Loucy (cell line): ENCODE measurements around the gene ZNF496.
"Not testable (repeated sequence)": the region's sequence is repeated elsewhere in the genome, so short reads cannot be mapped to it uniquely, and the experiment has no call there.

Source experiments
- H2AFZ ChIP-seq: fragments of 200-600 bp; sonication (generic); 2 replicates; pipeline ENCODE4 v1.6.0; 2016; ENCODE audit warnings: antibody characterized with exemption, mild to moderate bottlenecking, low read length, moderate library complexity
- H3F3A ChIP-seq: fragments of 200-600 bp; 2 replicates; pipeline ENCODE4 v1.6.0; 2016; ENCODE audit warnings: antibody characterized with exemption, low read depth, mild to moderate bottlenecking
- H3K27me3 ChIP-seq: fragments of 200-600 bp; sonication (generic); 2 replicates; pipeline ENCODE4 v1.6.1; 2014; ENCODE audit warnings: low read length, mild to moderate bottlenecking; ENCODE audit not compliant: insufficient read depth, poor library complexity, severe bottlenecking
- H3K36me3 ChIP-seq: fragments of 200-600 bp; sonication (generic); 2 replicates; pipeline ENCODE4 v1.6.1; 2016; ENCODE audit warnings: low read length; ENCODE audit not compliant: insufficient read depth
- H3K4me1 ChIP-seq: fragments of 200-600 bp; sonication (generic); 2 replicates; pipeline ENCODE4 v1.5.1; 2014; ENCODE audit warnings: low read length, mild to moderate bottlenecking; ENCODE audit not compliant: insufficient read depth, poor library complexity, severe bottlenecking
- H3K4me2 ChIP-seq: fragments of 200-600 bp; sonication (generic); 2 replicates; pipeline ENCODE4 v1.6.0; 2014; ENCODE audit warnings: antibody characterized with exemption, low read length, low read depth, mild to moderate bottlenecking; ENCODE audit not compliant: poor library complexity, severe bottlenecking
- H3K4me3 ChIP-seq: fragments of 200-600 bp; sonication (generic); 2 replicates; pipeline ENCODE4 v1.5.1; 2014; ENCODE audit warnings: low read length, mild to moderate bottlenecking, mixed read lengths; ENCODE audit not compliant: poor library complexity, severe bottlenecking
- H3K79me2 ChIP-seq: fragments of 200-600 bp; sonication (generic); 2 replicates; pipeline ENCODE4 v1.6.1; 2014; ENCODE audit warnings: low read length; ENCODE audit not compliant: insufficient read depth
- H3K9ac ChIP-seq: fragments of 200-600 bp; sonication (generic); 2 replicates; pipeline ENCODE4 v1.6.0; 2014; ENCODE audit warnings: mild to moderate bottlenecking, low read depth, low read length, moderate library complexity; ENCODE audit not compliant: poor library complexity, severe bottlenecking
- H3K9me2 ChIP-seq: fragments of 200-600 bp; sonication (generic); replicated peaks from 2 replicates; pipeline ENCODE4 v1.6.1; 2016; ENCODE audit warnings: low read depth, low read length, mixed read lengths
- H3K9me3 ChIP-seq: fragments of 200-600 bp; sonication (generic); 2 replicates; pipeline ENCODE4 v1.6.1; 2014; ENCODE audit warnings: mild to moderate bottlenecking, antibody characterized with exemption, low read length, low read depth; ENCODE audit not compliant: insufficient read depth
- H4K20me1 ChIP-seq: fragments of 200-600 bp; sonication (generic); 2 replicates; pipeline ENCODE4 v1.6.0; 2014; ENCODE audit warnings: antibody characterized with exemption, low read length, mild to moderate bottlenecking; ENCODE audit not compliant: insufficient read depth, poor library complexity, severe bottlenecking
- CTCF ChIP-seq: fragments of 200-600 bp; sonication (generic); conservative IDR thresholded peaks from 2 replicates; pipeline ENCODE4 v1.5.1; 2014; ENCODE audit warnings: mild to moderate bottlenecking, antibody characterized with exemption, low read length
- EZH2phosphoT487 ChIP-seq: fragments of 200-600 bp; IDR thresholded peaks from 2 replicates; pipeline ENCODE4 v1.6.1; 2018; ENCODE audit warnings: antibody characterized with exemption, mild to moderate bottlenecking, moderate library complexity, borderline replicate concordance

Gene ZNF496

GRCh38 chr1:247331525-247332214 lies at the start of gene ZNF496:
Gene ZNF496 (minus strand): TSS chr1:247331867. CDS start chr1:247329578, 2,289 bp downstream.
- H3F3A ChIP-seq: no peaks in the 10 kb centered on the region
- peak within 1 kb of the TSS; percentile 83 for H2AFZ ChIP-seq
- no peaks in the 10 kb centered on the region for H3K27me3 ChIP-seq
- H3K9me2 ChIP-seq: no peaks in the 10 kb centered on the region
- peaks cover 89% of the 10 kb centered on the region for H3K79me2 ChIP-seq
- H3K4me2 ChIP-seq: peak within 1 kb of the TSS; percentile 91
- H4K20me1 ChIP-seq: peaks cover 41% of the 10 kb centered on the region
- peaks cover 70% of the 10 kb centered on the region for H3K4me1 ChIP-seq
- TF ChIP-seq EZH2phosphoT487 (no peak), CTCF (no peak)
- H3K4me3 ChIP-seq: peak within 1 kb of the TSS; percentile 80
- peak within 1 kb of the TSS; percentile 93 for H3K9ac ChIP-seq
- H3K9me3 ChIP-seq: no peaks in the 10 kb centered on the region
- peaks cover 20% of the 10 kb centered on the region; the same call in 1 of the 2 replicates for H3K36me3 ChIP-seq

DNA sequence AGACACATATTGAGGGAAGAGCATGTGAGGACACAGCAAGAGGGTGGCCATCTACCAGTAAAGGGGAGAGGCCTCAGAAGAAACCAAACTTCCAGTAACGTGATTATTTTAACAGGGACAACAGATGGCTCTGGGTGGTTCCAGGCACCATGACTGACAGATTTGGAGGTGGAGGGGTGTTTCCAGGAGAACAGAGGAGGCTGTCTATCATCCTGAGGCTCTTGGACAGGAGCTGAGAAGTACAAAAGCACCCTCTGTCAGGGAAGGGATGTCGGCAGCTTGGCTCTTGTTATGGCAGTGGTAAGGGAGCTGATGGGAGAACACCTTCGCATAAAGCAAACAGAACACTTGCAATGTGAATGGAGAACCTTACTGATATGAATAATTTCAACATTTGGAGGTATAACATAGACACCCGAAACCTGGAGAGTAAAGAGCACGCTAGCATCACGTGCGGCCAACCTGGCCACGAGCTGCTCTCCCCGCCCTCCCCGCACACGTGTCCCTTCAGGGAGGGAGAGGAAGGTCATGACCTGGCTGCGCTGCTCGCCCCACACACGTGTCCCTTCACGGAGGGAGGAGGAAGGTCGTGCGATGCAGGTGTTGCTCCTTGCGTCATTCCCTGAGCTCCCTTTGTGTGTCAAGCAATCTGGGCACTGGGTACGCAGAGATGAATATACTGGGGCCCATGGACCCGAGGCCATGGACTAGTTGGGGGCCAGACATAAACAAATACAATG lies 46.8 kb upstream of the ZNF496 start:
- H3K4me1 ChIP-seq: no peaks in the 10 kb centered on the region

DNA sequence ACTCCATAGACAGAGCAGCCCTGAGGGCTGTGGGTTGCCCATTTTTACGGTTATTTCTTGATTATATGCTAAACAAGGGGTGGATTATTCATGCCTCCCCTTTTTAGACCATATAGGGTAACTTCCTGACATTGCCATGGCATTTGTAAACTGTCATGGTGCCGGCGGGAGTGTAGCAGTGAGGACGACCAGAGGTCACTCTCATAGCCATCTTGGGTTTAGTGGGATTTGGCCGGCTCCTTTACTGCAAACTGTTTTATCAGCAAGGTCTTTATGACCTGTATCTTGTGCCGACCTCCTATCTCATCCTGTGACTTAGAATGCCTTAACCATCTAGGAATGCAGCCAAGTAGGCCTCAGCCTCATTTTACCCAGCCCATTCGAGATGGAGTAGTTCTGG lies 46.0 kb upstream of the ZNF496 start:
- H3K4me1 ChIP-seq, H3K4me2 ChIP-seq, H4K20me1 ChIP-seq, H3K27me3 ChIP-seq, H3F3A ChIP-seq, H3K9me3 ChIP-seq, H2AFZ ChIP-seq, H3K36me3 ChIP-seq, H3K9me2 ChIP-seq, H3K79me2 ChIP-seq, H3K9ac ChIP-seq, H3K4me3 ChIP-seq: not testable (repeated sequence)

More for the DNA sequence above, 46.8 kb upstream of the ZNF496 start:
- H3K4me3 ChIP-seq: no peak overlapping the region
- no peak overlapping the region for H3K4me2 ChIP-seq
- no peak overlapping the region for H2AFZ ChIP-seq
- H3K9me3 ChIP-seq: no peaks in the 10 kb centered on the region
- no peak overlapping the region for H3K9ac ChIP-seq
- TF ChIP-seq EZH2phosphoT487 (no peak), CTCF (no peak)
- no peaks in the 10 kb centered on the region for H4K20me1 ChIP-seq
- H3K79me2 ChIP-seq: no peaks in the 10 kb centered on the region
- no peaks in the 10 kb centered on the region for H3K36me3 ChIP-seq
- no peaks in the 10 kb centered on the region for H3K9me2 ChIP-seq
- H3F3A ChIP-seq: no peaks in the 10 kb centered on the region
- no peaks in the 10 kb centered on the region for H3K27me3 ChIP-seq
